Cortex of kidney (tissue), 1 donor: ENCODE data around the gene CCDC144A.
"Not testable (repeated sequence)": the region's sequence is repeated elsewhere in the genome, so short reads cannot be mapped to it uniquely, and the experiment has no call there.

Source experiments
- DNase-seq: peaks from one replicate; lab custom pipeline; 2025; lab: John Stamatoyannopoulos, UW

The CCDC144A gene

GRCh38 chr17:16689731-16690281 lies at the start of gene CCDC144A:
TSS of gene CCDC144A (plus strand) at chr17:16690241. CDS start at chr17:16690401, 160 bp downstream.
- not testable (repeated sequence) for DNase-seq

GRCh38 chr17:16649585-16649984 lies 40.5 kb upstream of the CCDC144A start:
- no peak for DNase-seq

GRCh38 chr17:16652252-16652651 lies 37.8 kb upstream of the CCDC144A start:
- DNase-seq = no peak

- DNase-seq = no peak
Measured at GRCh38 chr17:16652847-16653366, 37.1 kb upstream of the CCDC144A start.

- DNase-seq = peak; percentile 74
Measured at GRCh38 chr17:16653367-16654041, 36.5 kb upstream of the CCDC144A start, which contains the start of gene ZNF624. TSS of gene ZNF624 (minus strand) at chr17:16653850.

- DNase-seq = no peak
Measured at GRCh38 chr17:16661217-16661616, 28.8 kb upstream of the CCDC144A start.

GRCh38 chr17:16662936-16663335 lies 27.1 kb upstream of the CCDC144A start:
- no peak for DNase-seq

- not testable (repeated sequence) for DNase-seq
Measured at GRCh38 chr17:16666553-16666906, 23.5 kb upstream of the CCDC144A start.

GRCh38 chr17:16666907-16667636 lies 23.0 kb upstream of the CCDC144A start:
- DNase-seq = not testable (repeated sequence)

GRCh38 chr17:16676676-16677268 lies 13.3 kb upstream of the CCDC144A start:
- DNase-seq = no peak

- DNase-seq = not testable (repeated sequence)
Measured at GRCh38 chr17:16683290-16684138, 6.5 kb upstream of the CCDC144A start.

GRCh38 chr17:16686019-16686418 lies 4.0 kb upstream of the CCDC144A start:
- not testable (repeated sequence) for DNase-seq

- DNase-seq = not testable (repeated sequence)
Measured at GRCh38 chr17:16687151-16687550, 2.9 kb upstream of the CCDC144A start.

- not testable (repeated sequence) for DNase-seq
Measured at GRCh38 chr17:16690447-16690846, 406 bp downstream of the CCDC144A start.

GRCh38 chr17:16697603-16698002 lies 7.6 kb downstream of the CCDC144A start:
- DNase-seq = not testable (repeated sequence)

GRCh38 chr17:16745492-16746203 lies 55.6 kb downstream of the CCDC144A start:
- not testable (repeated sequence) for DNase-seq

GRCh38 chr17:16746571-16746970 lies 56.5 kb downstream of the CCDC144A start:
- not testable (repeated sequence) for DNase-seq

GRCh38 chr17:16750515-16750914 lies 60.5 kb downstream of the CCDC144A start:
- DNase-seq = not testable (repeated sequence)

- not testable (repeated sequence) for DNase-seq
Measured at GRCh38 chr17:16751224-16751923, 61.3 kb downstream of the CCDC144A start.

- DNase-seq = not testable (repeated sequence)
Measured at GRCh38 chr17:16751924-16752287, 61.9 kb downstream of the CCDC144A start.
